HG02763 (cell line): ENCODE measurements around the gene ZBTB4.
A peak's percentile ranks its signal among the peaks of the same experiment; 100 is the strongest.

Experiments
- ATAC-seq: cut with Tn5 transposase; IDR thresholded peaks from one replicate; pipeline ENCODE4 v1.9.1; 2021; ENCODE audit warnings: mild to moderate bottlenecking, moderate library complexity; ENCODE audit not compliant: unreplicated experiment

The ZBTB4 gene

GRCh38 chr17:7442142-7442541 lies 37.3 kb downstream of the ZBTB4 start:
- no peak for ATAC-seq

DNA sequence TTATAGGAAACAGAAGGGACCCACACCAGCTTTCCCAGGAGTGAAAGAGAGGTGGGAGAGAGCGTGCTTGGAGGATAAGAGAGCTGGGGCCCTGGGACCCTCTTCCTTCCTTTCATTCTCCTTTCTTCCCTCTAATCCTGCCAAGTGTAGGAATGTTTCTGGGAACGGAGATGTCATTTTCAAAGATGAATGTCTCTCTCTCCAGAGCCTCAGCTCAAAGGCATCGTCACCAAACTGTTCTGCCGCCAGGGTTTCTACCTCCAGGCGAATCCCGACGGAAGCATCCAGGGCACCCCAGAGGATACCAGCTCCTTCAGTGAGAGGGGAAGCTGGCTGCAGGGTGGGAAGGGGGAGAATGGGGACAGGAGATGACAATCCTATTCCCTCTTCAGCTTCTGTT lies 38.2 kb downstream of the ZBTB4 start:
- ATAC-seq, result no peak

- ATAC-seq, result no peak
Observed at GRCh38 chr17:7440834-7441195, 38.6 kb downstream of the ZBTB4 start.

DNA sequence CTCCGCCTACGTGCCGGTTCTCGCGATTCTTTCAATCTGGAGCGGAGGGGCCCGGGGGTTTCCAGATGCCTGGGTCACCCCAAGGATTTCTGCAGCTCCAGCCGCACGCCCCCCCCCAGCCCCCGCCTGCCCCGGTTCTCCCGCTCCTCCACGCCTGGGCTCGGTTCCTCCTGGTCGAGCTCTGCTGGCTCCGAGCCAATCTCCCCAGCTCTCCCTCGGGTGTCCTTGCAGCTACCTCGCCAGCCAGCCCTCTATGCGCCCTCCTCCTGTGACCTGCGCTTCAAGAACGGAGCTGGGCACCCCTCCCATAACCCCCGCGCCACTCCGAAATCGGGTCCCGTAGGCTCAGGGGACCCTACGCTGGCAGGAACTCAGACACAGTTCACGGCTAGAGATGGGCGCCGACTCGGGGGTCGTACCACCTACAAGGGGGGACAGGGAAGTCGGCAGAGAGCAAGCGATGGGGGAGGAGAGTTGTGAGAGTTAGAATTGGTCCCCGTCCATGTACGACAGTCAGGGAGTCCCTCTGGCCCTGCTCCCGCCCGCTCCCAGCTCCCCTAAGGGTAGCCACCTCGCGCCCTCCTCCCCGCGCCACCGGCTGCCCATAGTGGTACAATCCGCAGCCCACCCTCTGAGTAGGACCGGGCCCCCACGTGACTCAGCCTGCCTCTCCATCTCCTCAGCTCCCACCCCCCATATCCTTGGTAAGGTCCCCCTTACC lies 39.2 kb downstream of the ZBTB4 start:
- ATAC-seq, result no peak

DNA sequence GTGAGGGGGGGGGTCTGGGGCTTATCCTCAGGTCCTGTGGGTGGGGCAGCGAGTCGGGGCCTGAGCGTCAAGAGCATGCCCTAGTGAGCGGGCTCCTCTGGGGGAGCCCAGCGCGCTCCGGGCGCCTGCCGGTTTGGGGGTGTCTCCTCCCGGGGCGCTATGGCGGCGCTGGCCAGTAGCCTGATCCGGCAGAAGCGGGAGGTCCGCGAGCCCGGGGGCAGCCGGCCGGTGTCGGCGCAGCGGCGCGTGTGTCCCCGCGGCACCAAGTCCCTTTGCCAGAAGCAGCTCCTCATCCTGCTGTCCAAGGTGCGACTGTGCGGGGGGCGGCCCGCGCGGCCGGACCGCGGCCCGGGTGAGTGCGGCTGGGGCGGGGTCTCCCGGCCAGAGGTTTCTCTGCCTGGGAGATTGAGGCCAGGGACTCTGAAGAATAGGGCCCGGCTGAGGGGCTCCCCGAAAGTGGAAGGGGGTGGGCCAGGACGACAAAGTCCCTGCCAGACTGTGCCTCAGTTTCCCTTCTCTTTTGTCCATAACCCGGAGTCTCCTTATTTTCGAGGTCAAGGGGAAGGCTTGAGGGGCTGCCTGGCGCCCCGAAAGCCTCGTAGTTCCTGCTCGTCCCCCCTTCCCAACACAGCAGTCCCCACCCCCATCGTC lies 39.8 kb downstream of the ZBTB4 start, which contains the start of gene FGF11:
TSS of gene FGF11 (plus strand) at position 51 of the 651 bp plus-strand sequence. CDS start at position 160, 109 bp downstream.
- ATAC-seq, result no peak

DNA sequence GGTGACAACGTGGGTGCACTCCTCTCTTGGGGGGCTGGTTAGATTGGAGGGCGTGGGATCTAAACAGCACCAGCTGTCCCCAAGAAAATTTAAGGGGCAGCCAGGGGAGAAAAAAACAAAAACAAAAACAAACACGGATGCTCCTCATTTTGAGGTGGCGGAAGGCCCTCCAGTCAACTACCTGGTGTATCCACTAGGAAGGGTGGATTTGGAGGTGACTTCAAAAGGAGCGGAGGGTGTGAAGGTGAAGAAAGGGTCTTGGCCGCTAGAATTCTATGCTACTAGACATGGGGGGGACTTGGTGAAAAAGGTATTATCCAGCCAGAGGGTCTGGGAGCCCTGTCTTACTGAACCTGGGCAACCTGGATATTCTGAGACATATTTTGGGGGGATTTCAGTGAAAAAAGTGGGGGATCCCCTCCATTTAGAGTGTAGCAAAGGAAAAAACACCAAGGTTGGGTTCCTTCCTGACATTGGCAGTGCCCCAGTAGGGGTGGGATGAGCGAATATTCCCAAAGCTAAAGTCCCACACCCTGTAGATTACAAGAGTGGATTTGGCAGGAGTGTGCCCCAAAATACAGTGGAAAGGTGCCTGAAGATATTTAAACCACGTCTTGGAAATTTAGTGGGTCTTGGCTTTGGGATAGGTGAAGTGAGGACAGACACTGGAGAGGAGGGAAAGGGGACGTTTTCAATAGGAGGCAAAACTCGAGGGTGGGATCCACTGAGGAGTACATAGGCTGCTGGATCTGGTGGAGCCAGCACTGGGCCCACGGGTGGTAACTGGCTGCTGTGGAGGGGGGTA lies 40.6 kb downstream of the ZBTB4 start:
- ATAC-seq, result no peak

GRCh38 chr17:7437950-7438614 lies 41.3 kb downstream of the ZBTB4 start:
- ATAC-seq, result no peak

DNA sequence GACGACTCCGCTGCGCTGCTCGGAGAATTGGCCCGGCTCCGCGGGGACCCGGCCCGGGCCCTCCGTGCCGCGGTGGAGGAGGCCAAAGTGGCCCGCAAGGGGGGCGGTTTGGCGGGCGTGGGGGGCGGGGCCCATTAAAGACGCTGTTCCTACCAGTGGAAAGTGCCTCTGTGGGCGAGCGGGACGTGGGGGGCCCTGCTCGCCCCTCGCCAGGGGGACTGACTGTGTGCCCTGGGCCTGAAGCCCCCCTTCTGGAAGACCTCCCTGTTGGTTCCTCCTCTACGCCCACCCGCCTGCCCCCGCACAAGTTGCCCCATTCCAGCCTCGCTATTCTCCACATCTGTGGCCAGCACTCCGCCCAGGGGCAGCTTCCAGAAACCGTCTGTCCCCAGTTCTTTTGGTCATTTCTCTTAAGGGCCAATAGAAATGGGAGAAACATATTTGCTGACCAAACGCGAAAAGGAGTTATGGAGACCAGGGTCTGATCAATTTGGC lies 42.0 kb downstream of the ZBTB4 start:
- no peak for ATAC-seq

DNA sequence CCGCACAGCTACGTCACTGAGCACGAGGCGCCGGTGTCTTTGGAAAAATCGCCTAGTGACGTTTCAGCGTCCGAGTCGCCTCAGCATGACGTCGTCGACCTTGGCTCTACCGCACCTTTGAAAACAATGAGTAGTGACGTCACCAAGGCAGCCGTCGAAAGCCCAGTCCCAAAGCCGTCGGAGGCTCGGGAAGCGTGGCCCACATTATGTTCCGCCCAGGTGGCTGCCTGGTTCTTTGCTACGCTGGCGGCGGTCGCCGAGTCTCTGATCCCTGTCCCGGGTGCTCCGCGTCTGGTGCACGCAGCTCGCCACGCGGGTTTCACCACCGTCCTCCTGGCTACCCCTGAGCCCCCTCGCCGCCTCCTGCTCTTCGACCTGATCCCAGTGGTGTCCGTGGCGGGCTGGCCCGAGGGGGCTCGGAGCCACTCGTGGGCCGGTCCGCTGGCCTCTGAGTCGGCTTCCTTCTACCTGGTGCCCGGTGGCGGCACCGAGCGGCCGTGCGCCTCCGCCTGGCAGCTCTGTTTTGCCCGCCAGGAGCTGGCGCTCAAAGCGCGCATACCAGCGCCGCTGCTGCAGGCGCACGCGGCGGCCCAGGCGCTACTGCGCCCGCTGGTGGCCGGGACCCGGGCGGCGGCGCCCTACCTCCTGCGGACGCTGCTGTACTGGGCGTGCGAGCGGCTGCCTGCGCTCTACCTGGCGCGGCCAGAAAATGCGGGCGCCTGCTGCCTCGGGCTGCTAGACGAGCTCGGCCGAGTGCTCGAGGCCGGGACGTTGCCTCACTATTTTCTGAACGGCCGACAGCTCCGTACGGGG lies 42.7 kb downstream of the ZBTB4 start:
- ATAC-seq, result no peak

DNA sequence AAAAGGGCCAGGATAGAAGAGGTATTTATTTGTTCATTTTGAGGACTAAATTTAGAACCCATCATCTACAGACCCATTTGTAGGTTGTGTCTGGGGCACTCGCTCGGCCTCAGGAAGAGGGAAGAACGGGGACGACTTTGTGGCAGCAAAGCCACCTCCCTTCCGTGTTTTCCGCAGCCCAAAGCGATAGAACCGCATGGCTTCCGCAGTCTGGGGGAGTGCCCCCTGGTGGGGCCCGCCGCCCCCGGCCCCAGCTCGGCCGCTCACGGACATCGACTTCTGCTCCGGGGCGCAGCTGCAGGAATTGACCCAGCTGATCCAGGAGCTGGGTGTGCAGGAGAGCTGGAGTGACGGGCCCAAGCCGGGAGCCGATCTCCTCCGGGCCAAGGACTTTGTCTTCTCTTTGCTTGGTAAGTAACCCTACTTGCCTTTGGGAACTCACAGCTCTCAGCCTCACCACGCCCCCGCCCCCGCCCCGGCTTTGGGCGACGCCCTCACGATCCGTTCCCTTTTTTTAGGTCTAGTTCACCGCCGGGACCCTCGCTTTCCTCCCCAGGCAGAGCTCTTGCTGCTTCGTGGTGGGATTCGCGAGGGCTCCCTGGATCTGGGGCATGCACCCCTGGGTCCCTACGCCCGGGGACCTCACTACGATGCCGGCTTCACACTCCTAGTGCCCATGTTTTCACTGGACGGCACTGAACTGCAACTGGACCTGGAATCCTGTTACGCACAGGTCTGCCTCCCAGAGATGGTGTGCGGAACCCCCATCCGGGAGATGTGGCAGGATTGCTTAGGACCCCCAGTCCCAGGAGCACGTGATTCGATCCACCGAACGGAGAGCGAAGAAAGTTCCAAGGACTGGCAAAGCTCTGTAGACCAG lies 43.5 kb downstream of the ZBTB4 start:
- peak; percentile 26 for ATAC-seq

DNA sequence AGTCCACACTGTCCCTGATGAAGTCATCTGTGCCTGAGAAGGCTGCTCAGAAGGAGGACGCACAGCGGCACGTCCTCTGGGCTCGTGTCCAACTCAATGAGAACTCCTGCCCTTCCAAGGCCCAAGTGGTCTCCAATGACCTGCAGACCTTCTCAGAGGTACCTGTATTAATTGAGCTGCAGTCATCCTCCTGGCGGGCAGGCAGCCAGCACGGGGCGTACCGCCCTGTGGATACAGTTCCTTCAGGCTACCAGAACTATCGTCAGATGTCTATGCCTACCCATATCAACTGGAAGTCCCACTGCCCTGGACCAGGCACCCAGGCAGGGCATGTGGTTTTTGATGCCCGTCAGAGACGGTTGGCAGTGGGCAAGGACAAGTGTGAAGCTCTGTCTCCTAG lies 47.1 kb downstream of the ZBTB4 start:
- no peak for ATAC-seq

GRCh38 chr17:7431231-7431630 lies 48.2 kb downstream of the ZBTB4 start:
- no peak for ATAC-seq

- no peak for ATAC-seq
Observed at GRCh38 chr17:7429722-7430121, 49.7 kb downstream of the ZBTB4 start.

DNA sequence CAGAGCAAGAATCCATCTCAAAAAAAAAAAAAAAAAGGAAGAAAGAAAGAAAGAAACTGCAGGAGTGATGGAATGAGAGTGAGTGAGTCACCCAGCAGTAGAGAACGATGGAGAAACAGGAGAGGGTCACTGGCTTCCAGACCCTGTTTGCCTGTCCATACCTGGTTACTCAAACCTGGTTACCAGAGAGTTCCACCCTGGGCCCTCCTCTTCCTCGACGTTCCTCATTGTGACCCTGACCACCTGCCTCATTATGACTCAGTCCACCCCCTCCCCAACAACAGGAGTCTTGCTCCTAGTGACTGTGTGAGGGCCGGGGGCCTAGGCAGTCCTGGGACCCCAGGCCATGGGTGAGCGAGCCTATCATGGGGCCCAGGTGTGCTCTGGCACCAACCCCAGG lies 50.9 kb downstream of the ZBTB4 start, which contains the start of gene SPEM3:
TSS of gene SPEM3 (plus strand) at position 301 of the 400 bp plus-strand sequence. CDS start at position 347, 46 bp downstream.
- ATAC-seq, result no peak

DNA sequence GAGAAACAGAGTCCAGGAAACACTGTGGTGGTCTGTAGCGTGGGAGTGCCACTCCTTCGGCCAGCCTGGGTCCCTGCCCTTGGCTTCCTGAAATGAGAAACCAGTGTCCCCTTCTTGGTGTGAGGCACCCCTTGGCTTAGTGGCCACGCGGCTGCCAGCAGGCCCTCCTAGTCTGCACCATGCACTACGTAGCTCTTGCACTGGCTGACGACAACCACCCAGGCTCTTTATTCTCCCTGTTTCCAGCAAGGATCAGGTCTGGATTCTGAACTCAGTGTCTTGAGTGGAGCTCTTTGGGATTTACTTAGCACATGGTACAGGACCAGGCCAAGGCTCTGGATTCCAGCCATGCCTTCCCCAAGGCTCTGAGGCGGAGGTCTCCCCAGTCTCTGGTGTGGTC lies 51.9 kb downstream of the ZBTB4 start:
- no peak for ATAC-seq

GRCh38 chr17:7426896-7427489 lies 52.4 kb downstream of the ZBTB4 start:
- no peak for ATAC-seq

- ATAC-seq, result no peak
Observed at GRCh38 chr17:7426203-7426863, 53.1 kb downstream of the ZBTB4 start.

DNA sequence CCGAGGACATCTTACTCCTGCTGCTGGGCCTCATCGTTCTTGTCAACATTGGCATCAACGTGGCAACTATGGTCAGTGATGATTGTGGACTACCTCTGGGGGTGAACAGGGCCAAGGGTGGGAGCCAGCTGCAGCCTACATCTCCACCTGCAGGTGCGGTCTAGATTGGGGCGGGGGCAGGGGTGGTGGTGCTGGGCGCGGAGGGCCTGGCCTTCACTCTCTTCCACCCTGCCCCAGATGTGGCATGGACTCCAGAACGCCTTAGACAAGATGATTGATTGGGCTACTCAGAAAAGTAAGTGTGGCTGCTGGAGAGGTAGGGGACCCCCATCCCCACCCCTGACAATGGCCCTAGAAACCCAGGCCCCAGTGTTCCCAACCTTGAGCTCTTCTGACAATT lies 53.7 kb downstream of the ZBTB4 start:
- no peak for ATAC-seq
